Measurements from ENCODE around the gene PIP5K1B. TPM values are rescaled to one million over a fixed set of nuclear protein-coding genes. Genes with fewer than 3 reads are reported as not detected.

Gene PIP5K1B
- total and polyA plus RNA-seq, 2 of the 13 experiments (the other 11 are each of a cell fraction or from before 2014, with no cell fraction given): 15.8 to 17.5 TPM

- TF ChIP-seq ZNF597 (CRISPR knock-in tag; IDR thresholded peaks at IDR 0.05) (no peak), RNF219 (CRISPR knock-in tag; IDR thresholded peaks at IDR 0.05) (no peak), RFX3 (CRISPR knock-in tag; IDR thresholded peaks at IDR 0.05) (no peak), MXD3 (CRISPR knock-in tag; IDR thresholded peaks at IDR 0.05) (no peak), MAFG (CRISPR knock-in tag; IDR thresholded peaks at IDR 0.05) (no peak), ZNF883 (CRISPR knock-in tag; IDR thresholded peaks at IDR 0.05; ENCODE audit: not compliant biosample characterization) (no peak), SUZ12 (IDR thresholded peaks at IDR 0.05; ENCODE audit: low read depth, low read length) (no peak), FOXJ3 (CRISPR knock-in tag; IDR thresholded peaks at IDR 0.05; ENCODE audit: borderline replicate concordance) (no peak; the same call in 1 of the 2 replicates), NR2F1 (CRISPR knock-in tag; IDR thresholded peaks at IDR 0.05) (no peak), DNMT3B (CRISPR knock-in tag; conservative IDR thresholded peaks at IDR 0.05) (no peak), SALL2 (CRISPR knock-in tag; IDR thresholded peaks at IDR 0.05) (no peak), ZNF33B (CRISPR knock-in tag; IDR thresholded peaks at IDR 0.05) (0 out of 2 replicates have a peak, but pooled peaks have one; percentile 45), PLSCR1 (CRISPR knock-in tag; IDR thresholded peaks at IDR 0.05; ENCODE audit: borderline replicate concordance) (no peak), ZNF10 (CRISPR knock-in tag; IDR thresholded peaks at IDR 0.05; ENCODE audit: borderline replicate concordance, low read depth) (no peak), TARDBP (CRISPR knock-in tag; IDR thresholded peaks at IDR 0.05) (0 out of 2 replicates have a peak, but pooled peaks have one; percentile 33), ZNF337 (CRISPR knock-in tag; IDR thresholded peaks at IDR 0.05; ENCODE audit: borderline replicate concordance, low read depth) (peak; percentile 52; the same call in 1 of the 2 replicates), ZNF430 (CRISPR knock-in tag; IDR thresholded peaks at IDR 0.05) (no peak), ZNF564 (CRISPR knock-in tag; IDR thresholded peaks at IDR 0.05) (no peak), EHMT2 (IDR thresholded peaks at IDR 0.05; ENCODE audit: borderline replicate concordance, low read depth, low read length) (peak; percentile 21; the same call in 1 of the 2 replicates), ZBTB38 (CRISPR knock-in tag; IDR thresholded peaks at IDR 0.05) (peak; percentile 34; the same call in 1 of the 2 replicates)
- TF ChIP-seq, protein P1, sequence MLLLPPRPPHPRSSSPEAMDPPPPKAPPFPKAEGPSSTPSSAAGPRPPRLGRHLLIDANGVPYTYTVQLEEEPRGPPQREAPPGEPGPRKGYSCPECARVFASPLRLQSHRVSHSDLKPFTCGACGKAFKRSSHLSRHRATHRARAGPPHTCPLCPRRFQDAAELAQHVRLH (CRISPR knock-in tag; IDR thresholded peaks at IDR 0.05; ENCODE audit: borderline replicate concordance, low read depth): no peak
- TF ChIP-seq, protein P2, sequence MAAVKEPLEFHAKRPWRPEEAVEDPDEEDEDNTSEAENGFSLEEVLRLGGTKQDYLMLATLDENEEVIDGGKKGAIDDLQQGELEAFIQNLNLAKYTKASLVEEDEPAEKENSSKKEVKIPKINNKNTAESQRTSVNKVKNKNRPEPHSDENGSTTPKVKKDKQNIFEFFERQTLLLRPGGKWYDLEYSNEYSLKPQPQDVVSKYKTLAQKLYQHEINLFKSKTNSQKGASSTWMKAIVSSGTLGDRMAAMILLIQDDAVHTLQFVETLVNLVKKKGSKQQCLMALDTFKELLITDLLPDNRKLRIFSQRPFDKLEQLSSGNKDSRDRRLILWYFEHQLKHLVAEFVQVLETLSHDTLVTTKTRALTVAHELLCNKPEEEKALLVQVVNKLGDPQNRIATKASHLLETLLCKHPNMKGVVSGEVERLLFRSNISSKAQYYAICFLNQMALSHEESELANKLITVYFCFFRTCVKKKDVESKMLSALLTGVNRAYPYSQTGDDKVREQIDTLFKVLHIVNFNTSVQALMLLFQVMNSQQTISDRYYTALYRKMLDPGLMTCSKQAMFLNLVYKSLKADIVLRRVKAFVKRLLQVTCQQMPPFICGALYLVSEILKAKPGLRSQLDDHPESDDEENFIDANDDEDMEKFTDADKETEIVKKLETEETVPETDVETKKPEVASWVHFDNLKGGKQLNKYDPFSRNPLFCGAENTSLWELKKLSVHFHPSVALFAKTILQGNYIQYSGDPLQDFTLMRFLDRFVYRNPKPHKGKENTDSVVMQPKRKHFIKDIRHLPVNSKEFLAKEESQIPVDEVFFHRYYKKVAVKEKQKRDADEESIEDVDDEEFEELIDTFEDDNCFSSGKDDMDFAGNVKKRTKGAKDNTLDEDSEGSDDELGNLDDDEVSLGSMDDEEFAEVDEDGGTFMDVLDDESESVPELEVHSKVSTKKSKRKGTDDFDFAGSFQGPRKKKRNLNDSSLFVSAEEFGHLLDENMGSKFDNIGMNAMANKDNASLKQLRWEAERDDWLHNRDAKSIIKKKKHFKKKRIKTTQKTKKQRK (IDR thresholded peaks at IDR 0.05; ENCODE audit: low read length): no peak
Measured at GRCh38 chr9:68739621-68740174, 34.7 kb downstream of the PIP5K1B start (continued).
